Thyroid gland (tissue), 4 donors: ENCODE data around the gene GABPA. TPM values are rescaled to one million over a fixed set of nuclear protein-coding genes. Genes with fewer than 3 reads are reported as not detected.

Experiments
- DNase-seq, 2 donors: peaks; one replicate each; pipeline ENCODE4 v3.0.0-alpha.2; 2019
- H3K27ac ChIP-seq, 3 donors: fragments of 200-600 bp; sonication (generic); 1 replicate in 2 of 3; 2 replicates in 1 of 3; pipeline ENCODE4 v1.5.1; 2016 to 2019; ENCODE audit warnings: mild to moderate bottlenecking in 1 of 3, moderate library complexity in 1 of 3
- H3K27me3 ChIP-seq: fragments of 200-600 bp; sonication (generic); one replicate; pipeline ENCODE4 v1.5.1; 2019
- H3K36me3 ChIP-seq, 2 donors: fragments of 200-600 bp; sonication (generic); one replicate each; pipeline ENCODE4 v1.5.1; 2016 to 2019
- H3K4me1 ChIP-seq, 2 donors: fragments of 200-600 bp; sonication (generic); one replicate each; pipeline ENCODE4 v1.5.1; 2017 to 2019
- H3K4me3 ChIP-seq, 3 donors: fragments of 200-600 bp; sonication (generic); replicated peaks in 1 of 3; 1 replicate in 2 of 3; 2 replicates in 1 of 3; pipeline ENCODE4 v1.5.1; 2016; ENCODE audit warnings: mild to moderate bottlenecking in 1 of 3
- H3K9me3 ChIP-seq: fragments of 200-600 bp; sonication (generic); one replicate; pipeline ENCODE4 v1.5.1; 2017
- POLR2A ChIP-seq, 2 donors: fragments of 450-650 bp; IDR thresholded peaks; one replicate each; pipeline ENCODE4 v1.6.1; 2017; ENCODE audit warnings: antibody characterized with exemption in 2 of 2, mild to moderate bottlenecking in 2 of 2, moderate library complexity in 1 of 2
- WGBS, 2 donors: methylation state at CpG; one replicate each; pipeline ENCODE4 v1.1.5; 2017; 5-methylcytosine and 5-hydroxymethylcytosine counted together
- intact Hi-C: fragments of 100-400 bp; cut with DNase I; formaldehyde crosslinking; loops from one replicate; pipeline ENCODE4 v1.15.1; 2023
- total RNA-seq, 4 donors: library from RNA; depleted of rRNA; stranded (reverse); fragments of >200 nt; gene quantifications; one replicate each; pipeline ENCODE4 v1.2.3, GENCODE V29; 2016
- TF ChIP-seq, protein P1 (sequence below), 6 experiments: fragments of 200-600 bp in 3 of 6; fragments of 450-650 bp in 3 of 6; sonication (generic) in 3 of 6; IDR thresholded peaks; one replicate each; pipeline ENCODE4 v1.5.1; 2016 to 2019; ENCODE audit warnings: antibody characterized with exemption in 6 of 6, mild to moderate bottlenecking in 2 of 6, inconsistent platforms in 1 of 6, moderate library complexity in 1 of 6

Gene GABPA
- total RNA-seq, 4 donors from 2014 or later, result 37.3 to 39.8 (median 38.4) TPM

DNA sequence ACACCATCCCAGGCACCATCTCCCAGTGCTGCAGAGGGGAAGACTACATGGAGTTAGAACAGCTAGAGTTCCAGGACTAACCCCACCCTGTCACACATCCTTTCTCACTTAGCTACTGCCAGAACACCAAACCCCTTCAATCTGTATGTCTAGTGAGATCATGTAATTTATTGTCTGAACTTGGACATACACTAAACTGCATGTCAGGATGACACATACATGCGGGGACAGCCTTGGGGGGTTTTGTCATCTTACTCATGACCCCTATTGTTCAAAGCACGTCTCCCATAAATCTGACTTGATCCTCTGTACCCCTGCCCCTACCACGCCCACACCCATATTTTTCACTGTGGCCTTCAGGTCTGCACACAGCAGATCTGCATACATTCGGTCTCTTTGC is 71.3 kb downstream of the GABPA start:
- H3K27me3 ChIP-seq, result no peaks in the 10 kb centered on the region
- H3K4me3 ChIP-seq, result no peak overlapping the region
- no peaks in the 10 kb centered on the region for H3K9me3 ChIP-seq
- TF ChIP-seq, protein P1, sequence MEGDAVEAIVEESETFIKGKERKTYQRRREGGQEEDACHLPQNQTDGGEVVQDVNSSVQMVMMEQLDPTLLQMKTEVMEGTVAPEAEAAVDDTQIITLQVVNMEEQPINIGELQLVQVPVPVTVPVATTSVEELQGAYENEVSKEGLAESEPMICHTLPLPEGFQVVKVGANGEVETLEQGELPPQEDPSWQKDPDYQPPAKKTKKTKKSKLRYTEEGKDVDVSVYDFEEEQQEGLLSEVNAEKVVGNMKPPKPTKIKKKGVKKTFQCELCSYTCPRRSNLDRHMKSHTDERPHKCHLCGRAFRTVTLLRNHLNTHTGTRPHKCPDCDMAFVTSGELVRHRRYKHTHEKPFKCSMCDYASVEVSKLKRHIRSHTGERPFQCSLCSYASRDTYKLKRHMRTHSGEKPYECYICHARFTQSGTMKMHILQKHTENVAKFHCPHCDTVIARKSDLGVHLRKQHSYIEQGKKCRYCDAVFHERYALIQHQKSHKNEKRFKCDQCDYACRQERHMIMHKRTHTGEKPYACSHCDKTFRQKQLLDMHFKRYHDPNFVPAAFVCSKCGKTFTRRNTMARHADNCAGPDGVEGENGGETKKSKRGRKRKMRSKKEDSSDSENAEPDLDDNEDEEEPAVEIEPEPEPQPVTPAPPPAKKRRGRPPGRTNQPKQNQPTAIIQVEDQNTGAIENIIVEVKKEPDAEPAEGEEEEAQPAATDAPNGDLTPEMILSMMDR (IDR thresholded peaks at IDR 0.05), result no peak
- no peak for TF ChIP-seq POLR2A (IDR thresholded peaks at IDR 0.05)
- H3K27ac ChIP-seq, result no peak overlapping the region
- no peak for DNase-seq
- intact Hi-C loops, result no loop called here
- peaks cover 0 to 4% of the 10 kb centered on the region in 2 donors for H3K4me1 ChIP-seq
- H3K36me3 ChIP-seq, result no peaks in the 10 kb centered on the region
- 83 to 84% methylated on average over 4 of the region's 4 CpGs for WGBS, 2 donors

DNA sequence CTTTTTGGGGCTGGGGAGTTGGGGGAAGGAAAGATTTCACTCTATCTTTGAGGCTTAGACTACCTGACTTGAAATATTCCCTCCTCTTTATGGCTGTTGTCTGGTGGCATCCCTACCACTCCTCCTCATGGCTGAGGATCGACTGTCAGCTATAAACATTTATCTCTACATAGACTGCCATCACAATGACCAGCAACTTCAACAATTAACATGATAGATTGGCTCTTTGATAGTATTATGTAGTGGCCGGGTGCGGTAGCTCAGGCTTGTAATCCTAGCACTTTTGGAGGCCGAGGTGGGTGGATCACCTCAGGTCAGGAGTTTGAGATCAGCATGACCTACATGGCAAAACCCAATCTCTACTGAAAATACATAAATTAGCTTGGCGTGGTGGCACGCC is 72.4 kb downstream of the GABPA start:
- Histone ChIP-seq H3K4me3 (no peak overlapping the region), H3K36me3 (no peaks in the 10 kb centered on the region), H3K4me1 (no peaks in the 10 kb centered on the region), H3K27me3 (no peaks in the 10 kb centered on the region), H3K9me3 (no peaks in the 10 kb centered on the region), H3K27ac (no peak overlapping the region)
- WGBS, 2 donors, result 89 to 91% methylated on average over 6 of the region's 6 CpGs
- DNase-seq, result no peak
- intact Hi-C loops, result no loop called here
- TF ChIP-seq, protein P1 (IDR thresholded peaks at IDR 0.05), result no peak
- TF ChIP-seq POLR2A (IDR thresholded peaks at IDR 0.05), result no peak

- intact Hi-C loops, result no loop called here
- Histone ChIP-seq H3K9me3 (no peaks in the 10 kb centered on the region), H3K36me3 (no peaks in the 10 kb centered on the region), H3K4me1 (no peaks in the 10 kb centered on the region), H3K4me3 (no peak overlapping the region), H3K27ac (no peak overlapping the region), H3K27me3 (no peaks in the 10 kb centered on the region)
- TF ChIP-seq POLR2A (IDR thresholded peaks at IDR 0.05), result no peak
- TF ChIP-seq, protein P1 (IDR thresholded peaks at IDR 0.05), result no peak
- DNase-seq, result no peak
These were observed 74.2 kb downstream of the GABPA start for GRCh38 chr21:25809013-25809412.

DNA sequence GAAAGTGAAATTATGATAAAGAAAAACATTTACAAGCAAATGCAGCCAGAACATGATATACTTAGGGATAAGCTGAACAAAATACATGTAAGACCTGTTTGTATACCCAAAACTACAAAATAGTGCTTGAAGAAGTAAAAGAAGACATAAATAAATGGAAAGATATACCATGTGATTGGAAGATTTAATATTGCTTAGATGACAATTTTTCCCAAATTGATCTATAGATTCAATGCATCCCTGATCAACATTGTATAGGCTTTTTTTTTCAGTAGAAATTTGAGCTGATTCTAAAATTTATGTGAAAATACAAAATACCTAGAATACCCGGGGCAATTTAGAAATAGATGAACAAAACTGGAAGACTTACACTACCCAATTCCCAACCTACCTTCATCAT is 76.4 kb downstream of the GABPA start:
- Histone ChIP-seq H3K27ac (no peak overlapping the region), H3K4me3 (no peak overlapping the region), H3K27me3 (no peaks in the 10 kb centered on the region), H3K36me3 (no peaks in the 10 kb centered on the region), H3K4me1 (no peaks in the 10 kb centered on the region), H3K9me3 (no peaks in the 10 kb centered on the region)
- DNase-seq, result no peak
- WGBS, 2 donors, result 91 to 98% methylated on average over 1 of the region's 1 CpG
- intact Hi-C loops, result no loop called here
- no peak for TF ChIP-seq POLR2A (IDR thresholded peaks at IDR 0.05)
- TF ChIP-seq, protein P1 (IDR thresholded peaks at IDR 0.05), result no peak

DNA sequence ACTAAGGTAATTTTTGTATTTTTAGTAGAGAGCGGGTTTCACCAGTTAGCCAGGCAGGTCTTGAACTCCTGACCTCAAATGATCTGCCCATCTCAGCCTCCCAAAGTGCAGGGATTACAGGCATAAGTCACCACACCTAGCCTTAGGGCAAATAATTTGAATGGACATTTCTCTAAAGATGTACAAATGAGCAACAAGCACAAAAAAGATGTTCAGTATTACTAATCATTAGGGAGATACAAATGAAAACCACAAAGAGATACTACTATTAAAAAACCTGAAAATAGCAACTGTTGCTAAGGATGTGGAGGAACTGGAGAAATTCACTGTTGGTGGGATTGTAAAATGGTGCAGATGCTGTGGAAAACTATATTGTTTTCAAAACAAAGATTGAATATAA is 79.1 kb downstream of the GABPA start:
- intact Hi-C loops, result no loop called here
- Histone ChIP-seq H3K4me1 (no peaks in the 10 kb centered on the region), H3K4me3 (no peak overlapping the region), H3K27me3 (no peaks in the 10 kb centered on the region), H3K36me3 (no peaks in the 10 kb centered on the region), H3K9me3 (no peaks in the 10 kb centered on the region), H3K27ac (no peak overlapping the region)
- no peak for DNase-seq
- 96 to 100% methylated on average over 1 of the region's 1 CpG for WGBS, 2 donors
- TF ChIP-seq POLR2A (IDR thresholded peaks at IDR 0.05), result no peak
- TF ChIP-seq, protein P1 (IDR thresholded peaks at IDR 0.05), result no peak
